Measurements from ENCODE around the gene ARMC9. TPM values are rescaled to one million over a fixed set of nuclear protein-coding genes. Genes with fewer than 3 reads are reported as not detected.

The ARMC9 gene
- total and polyA plus RNA-seq, 2 donors from 2014 or later, result 7.3 to 18.2 TPM

- no peaks in the 10 kb centered on the region for H3K27me3 ChIP-seq (ENCODE audit: control insufficient read depth, insufficient read depth, low read length)
- FAIRE-seq (no peak), DNase-seq (no peak)
- no peak overlapping the region for H3K27ac ChIP-seq (ENCODE audit: low read depth in 2 of 2, low read length in 2 of 2)
- H3K36me3 ChIP-seq (ENCODE audit: control insufficient read depth in 2 of 3, insufficient read depth in 3 of 3, low read length in 3 of 3), result no peaks in the 10 kb centered on the region
- H3K9me3 ChIP-seq (ENCODE audit: control insufficient read depth in 2 of 3, insufficient read depth in 1 of 3, low read length in 3 of 3), result no peaks in the 10 kb centered on the region
- no peak overlapping the region for H3K9ac ChIP-seq (ENCODE audit: low read length in 3 of 3)
- intact Hi-C loops (cut with DNase I), result no loop called here
- no peak overlapping the region for H3K4me3 ChIP-seq (ENCODE audit: low read length in 3 of 3)
- no peak for TF ChIP-seq CTCF (IDR thresholded peaks at IDR 0.05; ENCODE audit: borderline replicate concordance, extremely low read depth, insufficient read depth)
- H3K4me1 ChIP-seq (ENCODE audit: control insufficient read depth in 2 of 3, insufficient read depth in 2 of 3, low read depth in 1 of 3, low read length in 3 of 3), result no peaks in the 10 kb centered on the region
Observed at GRCh38 chr2:231308631-231309428, 110.4 kb downstream of the ARMC9 start.

GRCh38 chr2:231312066-231312465, 113.6 kb downstream of the ARMC9 start:
- no peak for TF ChIP-seq CTCF (IDR thresholded peaks at IDR 0.05; ENCODE audit: borderline replicate concordance, extremely low read depth, insufficient read depth)
- H3K9ac ChIP-seq (ENCODE audit: low read length in 3 of 3), result no peak overlapping the region
- no peak overlapping the region for H3K27ac ChIP-seq (ENCODE audit: low read depth in 2 of 2, low read length in 2 of 2)
- DNase-seq (no peak), FAIRE-seq (no peak)
- no peaks in the 10 kb centered on the region for H3K36me3 ChIP-seq (ENCODE audit: control insufficient read depth in 2 of 3, insufficient read depth in 3 of 3, low read length in 3 of 3)
- H3K9me3 ChIP-seq (ENCODE audit: control insufficient read depth in 2 of 3, insufficient read depth in 1 of 3, low read length in 3 of 3), result no peaks in the 10 kb centered on the region
- no peaks in the 10 kb centered on the region for H3K27me3 ChIP-seq (ENCODE audit: control insufficient read depth, insufficient read depth, low read length)
- intact Hi-C loops (cut with DNase I), result no loop called here
- no peak overlapping the region for H3K4me3 ChIP-seq (ENCODE audit: low read length in 3 of 3)
- no peaks in the 10 kb centered on the region for H3K4me1 ChIP-seq (ENCODE audit: control insufficient read depth in 2 of 3, insufficient read depth in 2 of 3, low read depth in 1 of 3, low read length in 3 of 3)

- DNase-seq (no peak), FAIRE-seq (no peak)
- Histone ChIP-seq H3K4me3 (ENCODE audit: low read length in 3 of 3) (no peak overlapping the region), H3K36me3 (ENCODE audit: control insufficient read depth in 2 of 3, insufficient read depth in 3 of 3, low read length in 3 of 3) (no peaks in the 10 kb centered on the region), H3K27me3 (ENCODE audit: control insufficient read depth, insufficient read depth, low read length) (no peaks in the 10 kb centered on the region), H3K4me1 (ENCODE audit: control insufficient read depth in 2 of 3, insufficient read depth in 2 of 3, low read depth in 1 of 3, low read length in 3 of 3) (no peaks in the 10 kb centered on the region), H3K27ac (ENCODE audit: low read depth in 2 of 2, low read length in 2 of 2) (no peak overlapping the region), H3K9me3 (ENCODE audit: control insufficient read depth in 2 of 3, insufficient read depth in 1 of 3, low read length in 3 of 3) (no peaks in the 10 kb centered on the region), H3K9ac (ENCODE audit: low read length in 3 of 3) (no peak overlapping the region)
- intact Hi-C loops (cut with DNase I), result no loop called here
- no peak for TF ChIP-seq CTCF (IDR thresholded peaks at IDR 0.05; ENCODE audit: borderline replicate concordance, extremely low read depth, insufficient read depth)
Observed at GRCh38 chr2:231315896-231316295, 117.5 kb downstream of the ARMC9 start.
